ENCODE measurements around the gene NMT1.
"Not testable (repeated sequence)": the region's sequence is repeated elsewhere in the genome, so short reads cannot be mapped to it uniquely, and the experiment has no call there.

The NMT1 gene

DNA sequence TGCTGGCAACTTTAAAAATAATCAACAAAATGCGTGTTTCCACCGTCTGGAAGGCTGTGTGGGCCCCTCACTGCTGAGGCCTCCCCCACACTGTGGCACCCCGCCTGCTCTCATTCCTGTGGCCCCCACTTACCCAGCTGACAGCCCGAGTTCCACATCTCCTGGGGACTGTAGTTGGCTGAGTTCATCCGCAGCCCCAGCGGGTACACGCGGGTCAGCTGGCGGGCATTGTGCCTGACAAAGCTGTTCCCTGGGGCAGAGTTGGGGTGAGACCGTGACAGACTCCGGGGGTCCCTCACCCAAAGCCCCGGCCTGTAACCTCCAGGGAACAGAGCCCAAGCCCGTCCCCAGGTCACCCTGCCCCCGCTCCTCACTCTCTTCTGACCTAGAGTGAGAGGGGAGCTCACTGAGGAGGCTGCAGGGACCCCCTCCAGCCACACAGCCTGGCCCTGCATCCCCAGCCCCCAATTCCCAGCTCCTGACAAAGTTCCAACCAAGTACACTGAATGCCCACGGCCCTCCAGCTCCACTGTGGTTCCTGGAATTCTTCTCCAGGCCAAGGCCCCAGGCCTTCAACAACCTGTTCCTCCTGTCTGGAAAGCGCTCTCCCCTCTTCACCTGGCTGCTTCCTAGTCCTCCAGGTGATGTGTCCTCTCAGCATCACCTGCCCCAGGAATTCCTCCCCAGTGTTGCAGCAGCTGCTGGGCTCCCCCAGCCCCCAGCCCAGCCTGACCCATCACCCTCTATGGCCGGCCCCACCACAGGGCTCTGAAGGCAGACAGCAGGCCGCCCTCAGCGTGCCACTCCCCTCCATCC, 53.2 kb downstream of the NMT1 start:
- no peak for DNase-seq (ENCODE audit: low read depth, low spot score)
- no peak overlapping the region for H3K4me3 ChIP-seq (ENCODE audit: low read length)

DNA sequence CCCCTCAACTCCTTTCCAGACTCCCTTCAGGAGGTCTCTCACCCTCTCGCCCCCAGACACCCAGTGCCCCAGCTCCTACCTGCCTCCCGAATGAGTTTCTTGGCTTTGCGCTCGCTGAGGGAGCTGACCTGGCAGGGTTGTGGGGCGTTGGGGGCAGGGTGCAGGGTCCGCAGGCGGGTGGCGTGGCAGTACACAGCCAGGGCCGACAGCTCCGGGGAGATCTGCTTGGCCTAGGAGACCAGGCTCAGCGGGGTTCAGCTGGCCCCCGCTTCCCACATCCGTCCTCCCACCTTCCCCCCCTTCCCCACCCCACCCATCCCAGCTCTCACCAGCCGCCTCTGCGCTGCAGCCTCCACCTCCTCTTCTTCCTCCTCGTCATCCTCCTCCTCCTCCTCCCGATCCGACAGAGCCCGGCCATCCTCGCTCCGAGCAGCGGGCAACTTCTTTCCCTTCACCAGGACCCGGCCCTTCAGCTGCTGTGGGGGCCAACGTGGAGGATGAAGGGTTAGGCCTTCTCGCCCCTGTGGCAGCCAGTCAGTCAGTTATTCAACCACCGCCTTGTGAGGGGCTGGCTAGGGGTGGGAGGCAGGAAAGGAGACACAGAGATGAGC, 54.0 kb downstream of the NMT1 start:
- H3K4me3 ChIP-seq (ENCODE audit: low read length): no peak overlapping the region
- no peak for DNase-seq (ENCODE audit: low read depth, low spot score)

- DNase-seq (ENCODE audit: low read depth, low spot score): no peak
- no peak overlapping the region for H3K4me3 ChIP-seq (ENCODE audit: low read length)
Observed at GRCh38 chr17:45115871-45116270, 54.8 kb downstream of the NMT1 start.

DNA sequence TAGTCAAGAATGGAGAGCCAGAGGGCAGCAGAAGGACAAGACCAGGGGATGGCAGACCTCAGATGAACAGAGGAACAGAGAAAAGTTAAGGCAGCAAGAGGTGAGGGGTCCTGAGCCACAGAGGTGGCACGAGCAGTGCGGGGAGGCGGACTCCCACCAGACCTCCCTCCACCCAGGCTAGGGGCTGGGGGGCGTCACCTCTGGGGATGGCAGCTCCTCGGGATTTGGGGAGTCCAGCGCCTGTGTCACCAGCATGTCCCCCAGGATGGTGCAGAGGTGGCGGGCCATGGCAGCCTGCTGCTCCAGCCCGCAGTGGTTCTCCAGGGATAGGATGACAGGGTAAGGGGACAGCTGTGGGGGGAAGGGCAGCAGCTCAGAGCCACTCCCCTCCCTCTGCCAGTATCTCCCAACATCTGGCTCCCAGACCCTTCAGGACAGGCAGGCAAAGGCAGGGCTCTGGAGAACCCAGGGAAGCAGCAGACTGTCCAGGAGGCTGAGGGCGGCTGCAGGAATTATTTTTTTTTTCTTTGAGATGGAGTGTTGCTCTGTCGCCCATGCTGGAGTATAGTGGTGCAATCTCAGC, 55.4 kb downstream of the NMT1 start:
- DNase-seq (ENCODE audit: low read depth, low spot score): no peak
- no peak overlapping the region for H3K4me3 ChIP-seq (ENCODE audit: low read length)

DNA sequence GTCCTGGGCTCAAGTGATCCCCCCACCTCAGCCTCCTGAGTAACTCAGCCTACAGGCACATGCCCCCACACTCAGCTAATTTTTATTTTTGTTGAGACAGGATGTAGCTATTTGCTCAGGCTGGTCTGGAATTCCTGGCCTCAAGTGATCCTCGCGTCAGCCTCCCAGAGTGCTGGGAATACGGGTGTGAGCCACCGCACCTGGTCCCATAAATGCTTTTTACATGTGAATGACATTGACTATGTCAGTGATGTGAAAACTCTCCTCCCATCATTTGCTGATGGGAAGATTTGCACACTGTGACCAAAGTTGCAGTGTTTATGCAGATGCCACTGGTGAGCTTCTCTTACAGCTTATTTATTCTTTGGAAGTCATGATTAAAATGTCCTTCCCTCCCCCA, 56.2 kb downstream of the NMT1 start:
- no peak overlapping the region for H3K4me3 ChIP-seq (ENCODE audit: low read length)
- no peak for DNase-seq (ENCODE audit: low read depth, low spot score)

- DNase-seq (ENCODE audit: low read depth, low spot score): no peak
- H3K4me3 ChIP-seq (ENCODE audit: low read length): no peak overlapping the region
Observed at GRCh38 chr17:45117848-45118646, 56.9 kb downstream of the NMT1 start.

DNA sequence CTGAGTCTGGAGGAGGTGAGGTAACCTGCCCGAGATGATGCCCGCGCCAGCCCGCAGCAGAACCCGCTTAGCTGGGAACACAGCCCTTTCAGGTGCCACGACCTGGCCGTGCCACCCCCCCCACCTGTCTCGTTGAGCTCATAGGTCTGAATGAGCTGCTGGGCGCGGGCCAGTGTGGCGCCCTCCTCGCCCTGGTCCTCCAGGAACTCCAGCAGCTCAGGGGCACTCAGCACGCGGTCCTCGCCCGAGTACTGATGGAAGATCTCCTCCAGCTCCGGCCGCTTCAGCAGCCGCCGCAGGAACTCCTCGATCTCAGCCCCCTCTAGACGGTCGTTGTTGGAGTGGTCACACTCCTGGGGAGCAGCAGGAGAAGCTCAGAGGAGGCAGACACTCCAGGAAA, 57.6 kb downstream of the NMT1 start:
- H3K4me3 ChIP-seq (ENCODE audit: low read length): no peak overlapping the region
- no peak for DNase-seq (ENCODE audit: low read depth, low spot score)

- no peak overlapping the region for H3K4me3 ChIP-seq (ENCODE audit: low read length)
- no peak for DNase-seq (ENCODE audit: low read depth, low spot score)
Observed at GRCh38 chr17:45119964-45120363, 58.8 kb downstream of the NMT1 start.

DNA sequence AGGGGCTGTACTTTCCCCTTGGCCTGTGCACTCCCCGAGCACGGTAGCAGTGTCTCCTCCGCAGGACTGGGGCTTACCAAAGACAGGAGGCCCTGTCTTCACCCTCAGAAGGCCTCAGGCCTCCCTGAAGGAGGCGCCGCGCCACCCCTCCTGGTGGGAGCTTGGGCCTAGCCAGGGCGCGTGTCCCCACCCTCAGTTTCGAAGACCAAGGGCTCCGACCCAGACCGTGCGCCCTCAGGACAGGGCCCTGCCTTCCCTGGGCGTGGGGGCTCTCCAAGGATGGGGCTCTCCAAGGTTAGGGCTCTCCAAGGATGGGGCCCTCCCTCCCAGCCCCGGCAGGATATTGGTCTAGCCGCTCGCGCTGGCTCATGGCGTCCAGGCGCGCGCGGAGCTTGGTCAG, 59.4 kb downstream of the NMT1 start:
- H3K4me3 ChIP-seq (ENCODE audit: low read length): no peak overlapping the region
- no peak for DNase-seq (ENCODE audit: low read depth, low spot score)

GRCh38 chr17:45121055-45121454, 59.9 kb downstream of the NMT1 start:
- no peak overlapping the region for H3K4me3 ChIP-seq (ENCODE audit: low read length)
- no peak for DNase-seq (ENCODE audit: low read depth, low spot score)

DNA sequence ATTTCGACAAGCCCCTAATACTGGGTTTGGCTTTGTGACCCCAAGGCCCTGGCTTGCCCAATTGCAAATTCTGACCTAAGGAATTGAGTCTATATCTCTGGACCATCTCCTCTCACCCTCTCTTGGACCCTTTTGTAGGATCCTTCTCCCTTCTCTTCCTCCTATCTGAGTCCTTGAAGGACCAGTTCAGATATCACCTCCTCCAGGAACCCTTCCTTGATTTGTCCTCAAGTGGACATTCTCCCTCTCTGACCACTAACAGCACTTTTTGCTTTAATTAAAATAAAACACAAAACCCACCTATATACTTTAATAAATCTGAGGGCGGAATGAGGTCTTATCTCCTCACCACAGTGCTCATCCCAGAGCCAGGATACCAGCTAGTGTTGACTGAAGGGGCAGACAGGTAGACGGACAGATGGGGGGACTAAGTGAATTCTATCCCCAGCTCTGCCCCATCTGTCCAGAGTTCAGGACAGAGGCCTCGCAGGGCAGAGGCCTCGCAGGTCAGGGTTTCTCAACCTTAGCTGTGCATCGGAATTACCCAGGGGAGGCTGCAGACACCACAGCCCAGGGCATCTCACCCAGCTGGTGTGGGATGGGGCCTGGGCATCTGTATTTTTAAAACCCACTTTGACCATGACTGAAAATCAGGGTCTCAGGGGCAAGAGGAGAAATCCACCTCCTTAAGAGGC, 62.1 kb downstream of the NMT1 start:
- no peak overlapping the region for H3K4me3 ChIP-seq (ENCODE audit: low read length)
- DNase-seq (ENCODE audit: low read depth, low spot score): no peak

DNA sequence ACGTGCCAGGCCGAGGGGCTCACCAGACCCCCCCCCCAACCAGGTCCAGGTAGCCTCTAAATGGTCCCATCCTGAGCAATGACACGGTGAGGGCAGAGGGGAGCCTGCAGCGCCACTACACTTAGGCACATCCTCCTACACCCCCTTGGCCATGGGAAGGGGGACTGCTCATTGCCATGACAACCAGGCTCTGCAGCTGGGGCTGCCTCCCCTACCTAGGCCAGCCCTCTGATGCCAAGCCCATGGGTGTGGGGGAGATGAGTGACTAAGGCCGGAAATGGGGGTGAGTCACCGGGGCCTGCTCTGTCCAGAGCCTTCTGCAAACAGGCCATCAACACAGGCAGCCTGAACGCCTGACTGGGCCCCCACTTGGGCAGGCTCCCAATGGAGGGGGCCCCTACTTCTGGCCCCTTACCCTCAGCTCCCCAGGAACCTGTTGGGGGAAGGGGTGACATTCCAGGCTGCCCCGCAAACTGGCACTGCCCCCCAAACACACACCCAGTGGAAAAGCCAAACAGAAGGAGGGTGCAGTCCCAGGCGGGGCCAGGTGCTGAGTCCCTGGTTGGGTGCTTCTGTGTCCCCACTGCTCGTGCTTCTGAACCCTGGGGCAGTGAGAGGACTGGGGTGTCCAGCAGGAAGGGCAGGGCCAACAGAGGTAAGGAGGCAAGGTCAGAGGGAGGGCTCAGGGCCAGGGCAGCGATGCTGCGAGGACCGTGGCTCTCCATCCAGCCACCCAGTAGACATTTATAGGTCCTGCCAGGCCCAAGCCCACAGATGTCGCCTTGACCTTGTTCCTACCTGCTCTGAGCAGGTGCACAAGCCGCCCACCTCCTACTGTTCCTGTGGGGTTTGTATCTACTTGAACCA, 63.0 kb downstream of the NMT1 start:
- no peak for DNase-seq (ENCODE audit: low read depth, low spot score)
- H3K4me3 ChIP-seq (ENCODE audit: low read length): no peak overlapping the region

DNA sequence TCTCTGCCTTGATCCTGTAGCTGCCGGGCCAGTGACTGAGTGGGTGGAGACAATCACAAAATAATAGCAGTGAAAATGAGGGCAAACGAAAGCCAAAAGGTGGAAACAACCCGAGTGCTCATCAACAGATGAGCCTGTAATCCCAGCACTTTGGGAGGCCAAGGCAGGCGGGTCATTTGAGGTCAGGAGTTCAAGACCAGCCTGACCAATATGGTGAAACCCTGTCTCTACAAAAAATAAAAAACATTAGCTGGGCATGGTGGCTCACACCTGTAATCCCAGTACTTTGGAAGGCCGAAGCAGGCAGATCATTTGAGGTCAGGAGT, 63.6 kb downstream of the NMT1 start:
- DNase-seq (ENCODE audit: low read depth, low spot score); H3K4me3 ChIP-seq (ENCODE audit: low read length): not testable (repeated sequence)

- DNase-seq (ENCODE audit: low read depth, low spot score): no peak
- H3K4me3 ChIP-seq (ENCODE audit: low read length): no peak overlapping the region
Observed at GRCh38 chr17:45125509-45125908, 64.4 kb downstream of the NMT1 start.

- H3K4me3 ChIP-seq (ENCODE audit: low read length): no peak overlapping the region
- no peak for DNase-seq (ENCODE audit: low read depth, low spot score)
Observed at GRCh38 chr17:45127207-45127547, 66.1 kb downstream of the NMT1 start.

- H3K4me3 ChIP-seq (ENCODE audit: low read length): no peak overlapping the region
- DNase-seq (ENCODE audit: low read depth, low spot score): no peak
Observed at GRCh38 chr17:45127548-45128300, 66.6 kb downstream of the NMT1 start.

- H3K4me3 ChIP-seq (ENCODE audit: low read length): no peak overlapping the region
- no peak for DNase-seq (ENCODE audit: low read depth, low spot score)
Observed at GRCh38 chr17:45128331-45128730, 67.2 kb downstream of the NMT1 start.

- DNase-seq (ENCODE audit: low read depth, low spot score): no peak
- no peak overlapping the region for H3K4me3 ChIP-seq (ENCODE audit: low read length)
Observed at GRCh38 chr17:45128989-45129388, 67.9 kb downstream of the NMT1 start.
